ENCODE results near the gene KCNMB2.

Gene KCNMB2

GRCh38 chr3:178583963-178584575 lies 47.8 kb downstream of the KCNMB2 start:
- no peak for DNase-seq

DNA sequence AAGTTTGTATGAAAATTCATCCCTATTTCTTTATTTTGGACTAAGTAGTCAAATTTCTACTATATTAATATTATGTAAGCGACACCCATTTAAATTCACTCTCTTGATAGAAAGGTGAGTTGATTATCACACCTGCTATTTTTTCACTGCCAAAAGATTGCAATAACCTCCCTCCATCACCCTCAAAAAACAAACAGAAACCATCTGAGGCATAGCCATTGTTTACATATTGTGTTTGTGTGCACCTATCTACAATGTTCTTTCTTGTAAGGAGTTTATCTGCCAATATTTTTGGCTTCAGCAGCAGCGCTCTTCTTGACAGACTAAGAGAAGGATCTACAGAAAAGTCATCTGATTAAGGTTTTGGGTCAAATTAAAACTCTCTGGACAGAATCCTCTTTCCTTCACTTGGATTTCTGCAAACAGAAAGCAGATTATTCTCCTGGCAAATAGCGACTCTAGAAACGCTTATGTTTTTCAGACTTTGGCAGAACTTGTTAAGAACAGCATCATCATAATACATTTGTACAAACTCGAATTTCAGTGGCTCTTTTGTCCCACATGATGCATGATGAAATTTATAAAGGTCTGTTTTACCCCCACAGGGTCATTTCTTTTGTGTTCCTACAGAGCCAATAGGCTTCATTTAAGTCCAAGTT lies 48.6 kb downstream of the KCNMB2 start:
- DNase-seq: no peak

DNA sequence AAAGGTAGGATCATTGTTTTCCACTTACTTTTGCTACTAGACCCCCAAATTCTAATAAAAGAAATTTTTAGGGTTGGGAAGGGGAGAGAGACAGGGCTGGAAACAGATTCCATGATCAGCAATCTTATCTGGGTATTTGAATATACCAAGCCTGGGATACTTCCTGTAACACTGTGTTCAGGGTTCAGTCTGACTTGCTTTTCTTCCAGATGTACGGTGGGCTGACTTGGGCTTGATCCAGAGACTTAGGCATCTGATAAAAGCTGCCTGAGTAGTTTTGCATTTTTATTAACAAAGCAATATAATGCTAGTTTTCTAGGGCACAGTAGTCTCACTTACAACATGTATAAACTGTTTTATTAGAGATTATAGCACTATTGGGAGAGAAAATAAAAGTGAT lies 49.2 kb downstream of the KCNMB2 start:
- DNase-seq: no peak

DNA sequence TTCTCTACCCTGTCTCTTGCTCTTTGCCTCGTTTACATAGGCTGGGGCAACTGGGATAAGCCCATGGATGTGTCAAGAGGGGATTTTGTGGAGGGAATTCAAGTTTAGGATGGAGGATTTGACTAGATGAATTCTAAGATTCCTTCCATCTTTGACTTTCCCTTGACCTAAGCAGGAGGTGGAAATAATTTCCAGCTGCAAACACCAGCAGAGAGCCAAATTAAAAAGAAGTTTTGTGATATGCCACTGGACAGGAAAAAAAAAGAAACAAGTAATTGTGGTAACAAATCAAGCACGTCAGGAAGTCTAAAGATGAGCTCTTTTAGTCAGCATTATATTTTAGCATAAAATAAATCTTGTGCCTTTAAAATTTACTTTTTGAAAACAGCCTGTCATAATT lies 49.8 kb downstream of the KCNMB2 start:
- DNase-seq: no peak

DNA sequence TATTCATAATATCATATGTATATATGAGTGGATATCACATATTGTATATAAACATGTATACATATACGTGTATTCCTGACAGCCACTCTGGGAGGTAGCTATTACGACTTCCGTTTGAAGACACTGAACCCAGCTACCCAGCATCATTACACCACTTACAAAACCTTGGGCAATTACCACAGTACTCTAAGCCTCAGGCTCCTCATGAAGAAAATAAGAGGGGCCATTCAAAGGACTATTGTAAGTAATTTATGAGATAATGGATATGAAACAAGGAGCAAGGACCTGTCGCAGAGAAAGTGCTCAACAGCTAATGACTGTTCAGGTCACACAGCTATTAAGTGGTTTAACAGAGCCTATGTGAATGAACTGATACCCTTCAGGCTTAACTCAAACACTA lies 52.4 kb downstream of the KCNMB2 start:
- no peak for DNase-seq

GRCh38 chr3:178593786-178594185 lies 57.5 kb downstream of the KCNMB2 start:
- DNase-seq: no peak

DNA sequence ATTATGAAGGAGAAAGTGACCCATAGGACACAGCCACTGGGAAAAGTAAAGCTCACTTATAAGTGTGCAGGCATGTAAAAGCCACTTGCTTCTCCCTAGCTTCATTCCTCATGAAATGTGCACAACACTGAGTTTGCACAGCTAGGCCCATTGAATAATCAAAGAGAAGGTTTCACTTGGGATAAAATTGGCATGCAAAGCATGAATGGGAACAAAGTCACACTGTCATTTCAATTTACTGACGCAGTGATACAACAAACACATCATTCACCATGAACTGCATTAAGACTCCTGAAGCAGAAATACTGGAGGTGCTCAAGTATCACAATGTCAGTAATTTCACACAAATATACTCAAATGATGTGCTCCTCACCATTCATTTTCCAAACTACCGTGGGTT lies 61.1 kb downstream of the KCNMB2 start:
- no peak for DNase-seq

DNA sequence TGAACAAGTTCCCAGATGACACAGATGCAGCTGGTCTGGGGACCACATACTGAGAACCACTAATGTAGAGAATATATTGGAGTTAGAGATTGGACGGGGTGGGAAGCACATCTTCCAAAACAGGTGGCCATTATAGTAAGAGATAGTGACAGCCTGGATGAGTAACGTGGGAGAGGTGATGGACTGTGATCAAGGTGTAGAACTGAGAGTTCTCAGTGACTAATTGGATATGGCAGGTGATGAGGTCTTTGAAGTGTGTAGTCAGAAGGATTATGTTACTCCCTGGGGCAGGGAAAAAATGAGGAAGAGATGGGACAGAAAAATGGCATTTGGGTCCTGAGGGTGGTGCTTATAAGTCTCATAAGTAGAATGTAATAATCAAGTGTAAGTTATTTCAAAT lies 66.6 kb downstream of the KCNMB2 start:
- DNase-seq: no peak

- DNase-seq: no peak
These were observed 67.5 kb downstream of the KCNMB2 start for GRCh38 chr3:178603735-178604134.

DNA sequence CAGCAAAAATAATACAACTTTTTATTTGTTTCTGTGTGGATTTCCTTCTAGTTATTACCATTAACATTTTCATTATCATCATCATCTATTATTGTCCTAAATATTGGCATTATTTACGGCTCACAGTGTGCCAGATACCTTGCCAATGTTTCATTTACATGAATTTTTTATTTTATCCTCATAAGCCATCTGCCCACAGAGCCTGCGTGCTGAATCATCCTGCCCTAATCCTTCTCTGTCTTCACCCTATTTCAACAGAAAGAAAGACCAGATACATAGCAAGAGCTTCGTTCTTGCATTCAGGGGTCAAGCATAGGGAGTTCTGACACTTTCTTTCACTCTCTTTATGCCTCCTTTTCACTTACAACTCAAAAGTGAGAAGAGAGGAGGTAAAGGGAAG lies 82.0 kb downstream of the KCNMB2 start:
- no peak for DNase-seq

DNA sequence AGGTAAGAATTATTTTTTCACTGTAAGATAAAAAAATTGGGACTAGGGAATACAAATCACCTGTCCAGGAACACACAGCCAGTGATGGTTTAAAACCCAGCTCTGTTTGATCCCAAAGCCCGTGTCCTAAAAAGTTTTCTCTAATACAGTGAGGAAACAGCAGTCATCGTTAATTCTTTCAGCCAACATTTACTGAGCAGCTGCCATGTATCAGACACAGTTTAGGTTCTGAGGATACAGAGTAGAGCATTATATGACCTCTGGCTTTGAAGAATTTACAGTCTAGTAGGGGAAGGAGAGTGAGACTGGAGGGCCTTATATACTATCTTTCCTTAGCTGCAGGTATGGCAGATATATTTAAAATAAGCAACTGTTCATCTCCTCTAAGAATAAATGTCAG lies 82.7 kb downstream of the KCNMB2 start:
- no peak for DNase-seq

GRCh38 chr3:178623666-178624255 lies 87.5 kb downstream of the KCNMB2 start:
- DNase-seq: no peak

DNA sequence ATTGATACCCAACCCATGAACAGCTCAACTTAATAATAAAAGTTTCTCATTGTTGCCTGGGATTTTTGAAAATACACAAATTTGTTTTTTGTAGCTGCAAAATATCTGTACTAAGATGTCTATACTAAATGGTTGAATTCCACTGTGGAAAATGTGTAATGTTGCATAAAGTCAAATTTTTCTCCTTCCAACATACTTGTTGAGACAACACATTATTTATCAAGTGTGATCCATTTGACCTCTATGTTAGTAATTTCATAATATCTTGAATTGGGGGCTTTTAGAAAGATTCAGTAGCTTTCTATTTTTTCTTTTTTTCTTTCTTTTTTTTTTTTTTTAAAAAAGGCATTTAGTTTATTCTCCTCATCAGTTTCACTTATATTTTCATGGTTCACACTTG lies 88.0 kb downstream of the KCNMB2 start:
- DNase-seq: no peak

DNA sequence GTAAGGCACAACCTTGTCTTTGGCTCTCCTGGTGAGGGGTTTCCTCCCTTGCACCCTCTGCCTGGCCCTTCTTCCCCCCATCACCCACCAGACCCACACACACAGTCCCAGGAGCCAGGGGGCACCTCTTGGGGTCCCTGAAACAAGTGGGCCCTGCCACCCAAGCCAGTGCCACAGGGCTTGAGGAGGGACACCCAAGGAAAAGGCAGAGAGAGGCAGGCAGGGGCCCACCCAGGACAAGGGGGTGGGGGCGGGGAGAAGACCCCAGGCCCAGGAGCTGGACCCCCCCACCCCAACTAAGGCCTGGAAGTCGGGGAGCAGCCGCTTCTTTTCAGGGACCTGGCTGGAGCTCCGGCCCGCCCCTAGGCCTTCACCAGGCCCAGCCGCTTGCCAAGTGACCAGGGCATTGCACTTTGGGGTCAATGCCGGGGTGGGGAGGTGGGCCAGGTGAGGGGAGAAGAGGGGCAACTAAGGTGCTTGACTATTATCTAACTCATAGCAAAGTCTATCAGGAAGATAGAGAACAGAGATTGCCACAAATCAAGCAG lies 88.9 kb downstream of the KCNMB2 start:
- no peak for DNase-seq

GRCh38 chr3:178628037-178628436 lies 91.8 kb downstream of the KCNMB2 start:
- no peak for DNase-seq

GRCh38 chr3:178629430-178630178 lies 93.4 kb downstream of the KCNMB2 start:
- no peak for DNase-seq

- DNase-seq: no peak
These were observed 95.7 kb downstream of the KCNMB2 start for GRCh38 chr3:178631950-178632349.

DNA sequence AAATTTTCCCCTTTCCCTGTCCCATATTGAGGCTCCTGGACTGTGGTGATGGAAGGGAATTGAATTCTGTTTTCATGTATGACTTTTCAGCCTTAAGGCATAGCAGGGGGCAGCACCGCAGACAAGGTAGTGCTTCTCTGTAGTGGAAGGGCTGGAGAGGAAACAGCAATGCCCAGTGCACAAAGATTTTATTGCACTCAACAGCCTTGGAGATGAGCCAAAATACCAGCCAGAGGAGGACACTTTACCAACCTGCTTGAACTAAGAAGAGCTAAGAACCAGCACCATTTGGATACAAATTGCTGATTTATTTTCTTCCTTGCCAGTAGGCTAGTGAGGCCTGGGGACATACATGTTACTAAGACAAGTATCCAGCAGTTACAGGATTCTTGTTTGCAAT lies 98.7 kb downstream of the KCNMB2 start:
- no peak for DNase-seq

DNA sequence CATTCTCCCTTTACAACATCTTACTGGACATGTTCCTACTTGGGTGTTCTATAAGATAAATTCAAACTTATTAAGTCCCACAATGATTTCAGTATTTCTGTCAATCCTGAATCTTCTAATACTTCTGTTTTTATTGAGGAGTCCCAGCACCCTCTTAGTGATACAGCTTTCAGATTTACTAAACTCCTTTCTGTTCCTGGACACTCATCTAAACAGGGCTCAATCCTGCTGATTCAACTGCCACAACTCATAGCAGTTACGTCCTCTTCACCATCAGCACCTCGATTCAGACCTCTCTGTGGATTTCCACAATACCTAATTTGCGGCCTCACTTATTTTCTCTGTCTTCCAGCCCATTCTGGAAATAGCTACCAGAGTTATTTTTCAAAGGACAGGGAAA lies 101.6 kb downstream of the KCNMB2 start:
- no peak for DNase-seq

GRCh38 chr3:178645503-178645902 lies 109.3 kb downstream of the KCNMB2 start:
- no peak for DNase-seq

DNA sequence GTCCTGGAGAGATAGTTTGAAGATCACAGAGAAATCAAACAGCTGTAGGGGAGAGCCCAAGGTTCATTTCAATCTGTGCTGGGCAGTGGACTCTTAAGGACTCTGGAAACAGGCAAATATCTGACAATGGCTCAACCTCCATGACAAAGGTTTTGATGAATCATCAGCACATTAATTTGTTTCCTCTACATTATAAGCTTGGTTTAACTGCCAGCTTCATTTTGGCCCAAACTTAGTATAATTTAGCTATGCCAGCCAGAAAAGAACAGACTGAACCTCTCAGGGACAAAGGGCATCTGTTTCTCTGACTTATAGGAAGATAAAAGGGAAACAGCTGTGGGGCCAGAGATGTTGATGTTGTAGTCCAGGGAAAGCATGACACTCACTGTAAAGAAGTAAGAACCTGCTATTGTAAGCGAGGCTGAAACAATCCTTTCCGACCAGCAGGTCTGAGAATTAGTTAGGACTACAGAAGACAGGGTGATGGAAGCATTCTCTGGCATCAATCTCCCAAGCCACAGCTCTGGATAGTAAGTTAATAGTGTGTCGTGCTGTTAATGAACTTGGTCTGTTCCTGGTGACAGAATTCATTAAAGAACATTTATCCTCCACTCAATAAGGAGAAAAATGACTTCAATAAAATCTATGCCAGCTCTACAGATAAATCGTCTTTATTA lies 110.1 kb downstream of the KCNMB2 start:
- DNase-seq: no peak

DNA sequence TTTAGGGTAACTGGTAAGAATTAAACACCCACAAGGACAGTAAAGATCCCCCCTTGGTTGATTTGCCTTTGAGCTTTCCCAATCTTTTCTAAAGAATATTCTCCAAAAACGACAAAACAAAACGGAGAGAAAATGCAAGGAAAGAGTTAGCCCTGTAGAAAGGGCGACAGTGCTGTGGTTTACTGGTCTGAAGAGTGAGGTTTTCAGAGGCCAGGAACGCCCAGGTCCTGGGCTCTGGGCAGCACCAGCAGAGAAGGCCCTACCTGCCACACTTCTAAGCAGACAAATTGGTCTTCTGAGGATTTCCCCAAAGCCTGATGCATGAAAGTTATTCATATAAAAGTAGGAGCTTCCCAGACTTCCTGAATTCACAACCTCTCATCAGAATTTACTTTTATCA lies 119.3 kb downstream of the KCNMB2 start:
- no peak for DNase-seq

GRCh38 chr3:178658694-178659325 lies 122.6 kb downstream of the KCNMB2 start:
- DNase-seq: no peak

Measured in activated T-cell treated with anti-CD3 and anti-CD28 coated beads for 4 hours (primary cell).